ENCODE data around the gene ASTL. TPM values are rescaled to one million over a fixed set of nuclear protein-coding genes. Genes with fewer than 3 reads are reported as not detected.
"Not testable (repeated sequence)": the region's sequence is repeated elsewhere in the genome, so short reads cannot be mapped to it uniquely, and the experiment has no call there.

The ASTL gene
- polyA plus RNA-seq (ENCODE audit: insufficient read length), result not detected

- no peak for DNase-seq (ENCODE audit: low read depth)
Measured at GRCh38 chr2:96138179-96139145, at the start of gene ASTL. Gene ASTL, minus strand, starts transcription at chr2:96138502. Its CDS starts 66 bp downstream, at chr2:96138436.

GRCh38 chr2:96186562-96186961, 48.3 kb upstream of the ASTL start:
- DNase-seq (ENCODE audit: low read depth), result no peak

- no peak for DNase-seq (ENCODE audit: low read depth)
Measured at GRCh38 chr2:96185516-96185915, 47.2 kb upstream of the ASTL start.

- DNase-seq (ENCODE audit: low read depth), result no peak
Measured at GRCh38 chr2:96184989-96185388, 46.7 kb upstream of the ASTL start.

- DNase-seq (ENCODE audit: low read depth), result no peak
Measured at GRCh38 chr2:96184188-96184587, 45.9 kb upstream of the ASTL start.

- no peak for DNase-seq (ENCODE audit: low read depth)
Measured at GRCh38 chr2:96181529-96181928, 43.2 kb upstream of the ASTL start.

- no peak for DNase-seq (ENCODE audit: low read depth)
Measured at GRCh38 chr2:96180521-96180920, 42.2 kb upstream of the ASTL start.

GRCh38 chr2:96180002-96180401, 41.7 kb upstream of the ASTL start:
- DNase-seq (ENCODE audit: low read depth), result no peak

- DNase-seq (ENCODE audit: low read depth), result no peak
Measured at GRCh38 chr2:96176661-96177060, 38.4 kb upstream of the ASTL start.

- DNase-seq (ENCODE audit: low read depth), result no peak
Measured at GRCh38 chr2:96175951-96176350, 37.6 kb upstream of the ASTL start.

GRCh38 chr2:96174251-96175144, 36.2 kb upstream of the ASTL start:
- no peak for DNase-seq (ENCODE audit: low read depth)

GRCh38 chr2:96171831-96172230, 33.5 kb upstream of the ASTL start:
- DNase-seq (ENCODE audit: low read depth), result no peak

GRCh38 chr2:96170626-96171025, 32.3 kb upstream of the ASTL start:
- no peak for DNase-seq (ENCODE audit: low read depth)

- no peak for DNase-seq (ENCODE audit: low read depth)
Measured at GRCh38 chr2:96169868-96170507, 31.7 kb upstream of the ASTL start.

- no peak for DNase-seq (ENCODE audit: low read depth)
Measured at GRCh38 chr2:96167407-96168013, 29.2 kb upstream of the ASTL start.

- no peak for DNase-seq (ENCODE audit: low read depth)
Measured at GRCh38 chr2:96164459-96165184, 26.3 kb upstream of the ASTL start.

- DNase-seq (ENCODE audit: low read depth), result no peak
Measured at GRCh38 chr2:96163768-96164429, 25.6 kb upstream of the ASTL start.

GRCh38 chr2:96163415-96163767, 25.1 kb upstream of the ASTL start:
- DNase-seq (ENCODE audit: low read depth), result no peak

- no peak for DNase-seq (ENCODE audit: low read depth)
Measured at GRCh38 chr2:96161898-96162297, 23.6 kb upstream of the ASTL start.

GRCh38 chr2:96160366-96160765, 22.1 kb upstream of the ASTL start:
- not testable (repeated sequence) for DNase-seq (ENCODE audit: low read depth)
